ENCODE measurements around the gene TMIGD1. TPM values are rescaled to one million over a fixed set of nuclear protein-coding genes. Genes with fewer than 3 reads are reported as not detected.

TMIGD1 gene
- polyA plus RNA-seq, 1 donor (not counting 4 experiments of a cell fraction or from before 2014, with no cell fraction given): not detected

DNA sequence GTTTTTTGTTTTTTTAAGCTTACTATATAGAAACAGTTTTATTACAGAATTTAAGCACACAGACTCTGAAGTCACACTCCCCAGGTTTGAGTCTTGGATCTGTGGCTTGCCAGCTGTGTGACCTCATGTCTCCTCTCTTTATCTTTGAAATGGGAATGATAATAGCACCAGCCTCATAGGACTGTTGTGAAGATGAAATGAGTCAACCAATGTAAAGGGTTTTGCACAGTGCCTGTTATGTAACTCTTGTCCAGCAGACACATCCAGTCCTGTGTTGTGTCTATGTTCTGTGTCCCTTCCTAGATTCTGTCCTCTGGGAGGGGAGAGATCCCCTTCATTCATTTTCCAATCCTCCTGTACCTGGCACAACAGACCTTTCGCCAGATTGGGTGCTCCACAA, 41.8 kb upstream of the TMIGD1 start:
- no peak overlapping the region for H3K27ac ChIP-seq (ENCODE audit: control insufficient read depth, insufficient read depth, low read length)
- H3K9me3 ChIP-seq (ENCODE audit: control insufficient read depth, low read depth, low read length): no peaks in the 10 kb centered on the region
- H3K27me3 ChIP-seq (ENCODE audit: control insufficient read depth, extremely low read depth, insufficient read depth, low read length): no peaks in the 10 kb centered on the region
- no peak overlapping the region for H2AFZ ChIP-seq (ENCODE audit: control insufficient read depth, low read length)
- no peak overlapping the region for H3K9ac ChIP-seq (ENCODE audit: control insufficient read depth, extremely low read depth, insufficient read depth, low read length)
- no peaks in the 10 kb centered on the region for H4K20me1 ChIP-seq (ENCODE audit: control insufficient read depth, extremely low read depth, insufficient read depth, low read length)
- H3K4me2 ChIP-seq (ENCODE audit: control insufficient read depth, extremely low read depth, insufficient read depth, low read depth, low read length): no peak overlapping the region
- DNase-seq (ENCODE audit: low read depth, low spot score): no peak
- no peak overlapping the region for H3K4me3 ChIP-seq (ENCODE audit: control insufficient read depth in 2 of 3, extremely low read depth in 1 of 3, insufficient read depth in 2 of 3, low read depth in 1 of 3, low read length in 3 of 3)
- TF ChIP-seq CTCF (optimal IDR thresholded peaks at IDR 0.05 in 1 of 3, IDR thresholded peaks at IDR 0.05 in 1 of 3, conservative IDR thresholded peaks at IDR 0.05 in 1 of 3; ENCODE audit: extremely low read depth in 1 of 3, insufficient read depth in 2 of 3, low read length in 3 of 3) (no peak), EZH2 (IDR thresholded peaks at IDR 0.05; ENCODE audit: low read length) (no peak)
- H3K79me2 ChIP-seq (ENCODE audit: control insufficient read depth, insufficient read depth, low read length): peaks cover 3% of the 10 kb centered on the region
- no peak for FAIRE-seq
- no peaks in the 10 kb centered on the region for H3K9me1 ChIP-seq (ENCODE audit: control insufficient read depth, extremely low read depth, insufficient read depth, low read length)
- H3K36me3 ChIP-seq (ENCODE audit: control insufficient read depth in 2 of 2, extremely low read depth in 1 of 2, insufficient read depth in 2 of 2, low read length in 2 of 2): no peaks in the 10 kb centered on the region
- dilution Hi-C loops (cut with MboI; ENCODE audit: extremely low pct_ligation_motif_present, low sequenced_read_pairs): no loop called here
- peaks cover 36% of the 10 kb centered on the region for H3K4me1 ChIP-seq (ENCODE audit: control insufficient read depth, extremely low read depth, insufficient read depth, low read length)

GRCh38 chr17:30372755-30373154, 38.9 kb upstream of the TMIGD1 start:
- FAIRE-seq (peak; percentile 88), DNase-seq (ENCODE audit: low read depth, low spot score) (peak; percentile 75)
- Histone ChIP-seq H3K9ac (ENCODE audit: control insufficient read depth, extremely low read depth, insufficient read depth, low read length) (no peak overlapping the region), H3K9me1 (ENCODE audit: control insufficient read depth, extremely low read depth, insufficient read depth, low read length) (no peaks in the 10 kb centered on the region), H3K9me3 (ENCODE audit: control insufficient read depth, low read depth, low read length) (no peaks in the 10 kb centered on the region), H2AFZ (ENCODE audit: control insufficient read depth, low read length) (no peak overlapping the region), H3K27me3 (ENCODE audit: control insufficient read depth, extremely low read depth, insufficient read depth, low read length) (no peaks in the 10 kb centered on the region), H3K36me3 (ENCODE audit: control insufficient read depth in 2 of 2, extremely low read depth in 1 of 2, insufficient read depth in 2 of 2, low read length in 2 of 2) (no peaks in the 10 kb centered on the region), H3K79me2 (ENCODE audit: control insufficient read depth, insufficient read depth, low read length) (no peaks in the 10 kb centered on the region), H3K4me1 (ENCODE audit: control insufficient read depth, extremely low read depth, insufficient read depth, low read length) (peaks cover 34% of the 10 kb centered on the region), H3K4me3 (ENCODE audit: control insufficient read depth in 2 of 3, extremely low read depth in 1 of 3, insufficient read depth in 2 of 3, low read depth in 1 of 3, low read length in 3 of 3) (no peak overlapping the region), H4K20me1 (ENCODE audit: control insufficient read depth, extremely low read depth, insufficient read depth, low read length) (no peaks in the 10 kb centered on the region), H3K4me2 (ENCODE audit: control insufficient read depth, extremely low read depth, insufficient read depth, low read depth, low read length) (peak overlapping the region; percentile 27), H3K27ac (ENCODE audit: control insufficient read depth, insufficient read depth, low read length) (peak overlapping the region; percentile 50)
- TF ChIP-seq CTCF (optimal IDR thresholded peaks at IDR 0.05 in 1 of 3, IDR thresholded peaks at IDR 0.05 in 1 of 3, conservative IDR thresholded peaks at IDR 0.05 in 1 of 3; ENCODE audit: extremely low read depth in 1 of 3, insufficient read depth in 2 of 3, low read length in 3 of 3): peak in 1 of 3 experiments; percentile 59
- no peak for TF ChIP-seq EZH2 (IDR thresholded peaks at IDR 0.05; ENCODE audit: low read length)
- dilution Hi-C loops (cut with MboI; ENCODE audit: extremely low pct_ligation_motif_present, low sequenced_read_pairs): no loop called here

All from keratinocyte (primary cell).